Measurements from ENCODE around the gene ALAS1. TPM values are rescaled to one million over a fixed set of nuclear protein-coding genes. Genes with fewer than 3 reads are reported as not detected.
"Not testable (repeated sequence)": the region's sequence is repeated elsewhere in the genome, so short reads cannot be mapped to it uniquely, and the experiment has no call there.

The ALAS1 gene
- 10 to 100 TPM; 35.7 to 37.8 TPM for total RNA-seq

DNA sequence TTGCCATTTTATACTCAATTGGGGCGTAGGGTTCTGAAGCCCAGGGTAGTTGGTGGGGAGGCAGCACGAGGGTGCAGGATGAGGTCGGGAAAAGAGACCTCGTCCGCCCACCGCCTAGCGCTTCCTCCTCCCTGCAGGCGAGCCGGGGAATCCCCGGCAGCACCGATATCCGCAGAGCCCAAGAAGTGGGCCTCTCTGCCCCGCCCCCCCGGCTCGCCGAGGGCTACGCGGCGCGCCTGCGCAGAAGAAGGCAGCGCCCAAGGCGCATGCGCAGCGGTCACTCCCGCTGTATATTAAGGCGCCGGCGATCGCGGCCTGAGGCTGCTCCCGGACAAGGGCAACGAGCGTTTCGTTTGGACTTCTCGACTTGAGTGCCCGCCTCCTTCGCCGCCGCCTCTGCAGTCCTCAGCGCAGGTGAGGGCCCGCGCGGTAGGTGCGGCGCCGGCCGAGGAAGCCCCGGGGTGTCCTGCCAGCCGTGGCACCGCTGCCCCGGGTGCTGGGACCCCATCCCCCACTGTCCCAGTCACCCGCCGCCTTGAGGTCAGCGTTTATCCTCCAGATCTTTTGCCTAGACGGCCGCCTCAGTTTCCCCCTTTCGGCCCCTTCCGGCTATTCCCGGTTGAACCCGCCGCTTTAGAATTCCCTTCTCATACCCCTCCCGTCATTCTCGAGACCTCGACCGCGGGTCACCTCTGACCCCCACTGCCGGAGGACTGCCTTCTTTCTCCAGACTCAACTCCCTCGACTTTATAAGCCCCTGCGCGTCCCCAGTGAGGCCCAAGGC lies at the start of gene ALAS1:
ALAS1 (plus strand) TSS at position 319 of the 784 bp plus-strand sequence. CDS start 1,082 bp downstream, outside the sequence.
- intact Hi-C loops (cut with micrococcal nuclease), result loop anchor here (1.0 kb wide), 5 partner anchors 19 to 256 kb away; partner anchors contain the start of genes PARP3, POC1A and TWF2
- Mint-ChIP-seq H3K27ac (peak within 1 kb of the TSS; percentile 84), H3K4me3 (peak within 1 kb of the TSS; percentile 92), H3K27me3 (ENCODE audit: low read depth) (no peaks in the 10 kb centered on the region), H3K36me3 (ENCODE audit: low read depth) (peaks cover 29% of the 10 kb centered on the region), H3K4me1 (ENCODE audit: low read depth) (peaks cover 56% of the 10 kb centered on the region), H3K9me3 (no peaks in the 10 kb centered on the region)
- CTCF ChIA-PET, result interaction anchor here (1.3 to 1.8 kb wide), 3 partner anchors 22 to 197 kb away, joined by 4 to 14 read pairs (median 5); no protein-coding TSS in a partner anchor
- DNase-seq, result peak; percentile 94

DNA sequence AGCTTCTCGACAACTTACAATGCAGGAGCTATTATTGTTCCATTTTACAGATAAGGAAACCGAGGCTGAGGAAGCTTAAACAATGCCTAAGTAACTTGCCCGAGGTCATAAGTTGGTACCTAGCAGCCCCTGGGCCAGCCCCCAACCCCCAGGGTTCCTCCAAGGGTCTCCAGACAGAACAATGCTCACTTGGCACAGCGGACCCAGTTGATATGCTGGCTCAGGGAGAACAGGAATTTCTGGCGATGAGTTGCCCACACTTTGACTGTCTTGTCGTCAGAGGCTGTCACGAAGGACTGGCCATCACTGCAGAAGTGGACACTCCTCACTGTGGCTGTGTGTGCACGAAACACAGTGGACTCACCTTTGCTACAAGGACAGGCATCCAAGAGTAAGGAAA lies 48.9 kb upstream of the ALAS1 start:
- no peak overlapping the region for H3K4me3 Mint-ChIP-seq
- H3K9me3 Mint-ChIP-seq, result no peaks in the 10 kb centered on the region
- intact Hi-C loops (cut with micrococcal nuclease), result no loop called here
- H3K36me3 Mint-ChIP-seq (ENCODE audit: low read depth), result peaks cover 23% of the 10 kb centered on the region
- peaks cover 14% of the 10 kb centered on the region for H3K4me1 Mint-ChIP-seq (ENCODE audit: low read depth)
- no peaks in the 10 kb centered on the region for H3K27me3 Mint-ChIP-seq (ENCODE audit: low read depth)
- CTCF ChIA-PET, result interaction anchor here (0.8 to 1.4 kb wide), 4 partner anchors 10 to 190 kb away, joined by 3 to 6 read pairs (median 5); no protein-coding TSS in a partner anchor
- no peak overlapping the region for H3K27ac Mint-ChIP-seq
- no peak for DNase-seq

DNA sequence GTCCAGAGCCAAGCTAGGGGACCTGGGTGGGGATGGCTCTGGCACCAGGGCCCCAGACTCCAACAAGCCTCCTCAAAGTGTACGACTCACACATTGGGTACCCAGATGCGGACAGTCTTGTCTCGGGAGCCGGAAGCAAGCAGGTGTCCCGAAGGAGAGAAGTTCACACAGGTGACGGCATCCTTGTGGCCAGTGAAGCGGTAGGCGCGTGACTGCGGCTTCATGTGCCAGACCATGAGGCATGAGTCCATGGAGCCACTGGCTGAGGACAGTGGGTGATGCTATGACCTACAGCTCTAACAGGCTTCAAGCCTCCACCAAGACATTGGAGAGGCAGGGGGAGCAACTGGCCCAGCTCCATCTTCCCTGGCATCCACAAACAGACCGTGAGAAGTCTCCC lies 48.2 kb upstream of the ALAS1 start:
- CTCF ChIA-PET, result no interaction called here

DNA sequence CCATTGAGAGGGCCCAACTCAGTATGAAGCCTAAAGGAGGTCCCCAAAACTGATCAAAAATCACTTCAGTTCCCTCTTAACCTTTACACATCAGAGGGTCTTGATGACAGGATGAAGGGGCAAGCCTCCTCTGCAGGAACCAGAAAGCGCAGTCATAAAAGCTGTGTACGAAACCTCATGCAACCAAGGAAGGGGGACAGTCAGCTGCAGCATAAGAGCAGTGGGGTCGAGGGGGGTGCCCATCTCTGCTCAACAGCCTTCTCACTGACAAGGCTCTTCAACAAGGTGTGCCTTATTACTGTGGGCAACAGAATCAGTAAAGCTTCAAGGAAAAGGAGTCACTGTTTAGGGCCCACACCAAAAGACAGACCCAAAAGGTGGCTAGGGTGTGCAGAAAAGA lies 47.6 kb upstream of the ALAS1 start:
- no peak for DNase-seq
- Mint-ChIP-seq H3K27me3 (ENCODE audit: low read depth) (no peaks in the 10 kb centered on the region), H3K4me3 (no peak overlapping the region), H3K4me1 (ENCODE audit: low read depth) (peaks cover 13% of the 10 kb centered on the region), H3K9me3 (no peaks in the 10 kb centered on the region), H3K36me3 (ENCODE audit: low read depth) (peaks cover 16% of the 10 kb centered on the region), H3K27ac (no peak overlapping the region)
- intact Hi-C loops (cut with micrococcal nuclease), result loop anchor here (5.0 kb wide), 1 partner anchor 67 kb away; no protein-coding TSS in a partner anchor
- CTCF ChIA-PET, result interaction anchor here (0.7 kb wide), 1 partner anchor 189 kb away, joined by 3 read pairs; no protein-coding TSS in a partner anchor

More for the DNA sequence above, 48.2 kb upstream of the ALAS1 start:
- Mint-ChIP-seq H3K27me3 (ENCODE audit: low read depth) (no peaks in the 10 kb centered on the region), H3K36me3 (ENCODE audit: low read depth) (peaks cover 21% of the 10 kb centered on the region), H3K4me3 (no peak overlapping the region), H3K27ac (no peak overlapping the region), H3K9me3 (no peaks in the 10 kb centered on the region), H3K4me1 (ENCODE audit: low read depth) (peaks cover 10% of the 10 kb centered on the region)
- no peak for DNase-seq
- intact Hi-C loops (cut with micrococcal nuclease), result loop anchor here (5.0 kb wide), 1 partner anchor 68 kb away; no protein-coding TSS in a partner anchor

DNA sequence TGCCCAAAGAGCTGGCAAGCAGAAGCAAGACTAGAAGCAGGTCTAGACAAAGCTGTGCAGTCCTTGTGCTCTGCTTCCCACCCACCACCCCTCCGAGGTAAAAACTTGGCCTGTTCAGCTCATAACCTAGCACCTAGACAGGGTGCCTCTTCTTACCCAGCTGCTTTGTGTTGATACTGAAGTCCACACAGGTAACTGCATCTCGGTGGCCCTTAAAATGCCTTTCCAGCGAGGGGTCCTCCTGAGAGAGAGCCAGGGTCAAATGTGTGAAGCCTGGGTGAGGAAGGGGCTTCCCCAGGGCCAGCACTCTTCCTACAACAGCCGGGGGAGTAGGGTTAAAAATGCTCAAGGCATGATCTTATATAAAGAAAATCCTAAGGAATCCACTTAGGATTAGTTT lies 47.1 kb upstream of the ALAS1 start:
- Mint-ChIP-seq H3K36me3 (ENCODE audit: low read depth) (peaks cover 12% of the 10 kb centered on the region), H3K27ac (no peak overlapping the region), H3K4me3 (no peak overlapping the region), H3K27me3 (ENCODE audit: low read depth) (no peaks in the 10 kb centered on the region), H3K9me3 (no peaks in the 10 kb centered on the region), H3K4me1 (ENCODE audit: low read depth) (peaks cover 18% of the 10 kb centered on the region)
- DNase-seq, result no peak
- CTCF ChIA-PET, result interaction anchor here (0.7 kb wide), 1 partner anchor 188 kb away, joined by 3 read pairs; no protein-coding TSS in a partner anchor
- intact Hi-C loops (cut with micrococcal nuclease), result loop anchor here (5.0 kb wide), 1 partner anchor 66 kb away; no protein-coding TSS in a partner anchor

DNA sequence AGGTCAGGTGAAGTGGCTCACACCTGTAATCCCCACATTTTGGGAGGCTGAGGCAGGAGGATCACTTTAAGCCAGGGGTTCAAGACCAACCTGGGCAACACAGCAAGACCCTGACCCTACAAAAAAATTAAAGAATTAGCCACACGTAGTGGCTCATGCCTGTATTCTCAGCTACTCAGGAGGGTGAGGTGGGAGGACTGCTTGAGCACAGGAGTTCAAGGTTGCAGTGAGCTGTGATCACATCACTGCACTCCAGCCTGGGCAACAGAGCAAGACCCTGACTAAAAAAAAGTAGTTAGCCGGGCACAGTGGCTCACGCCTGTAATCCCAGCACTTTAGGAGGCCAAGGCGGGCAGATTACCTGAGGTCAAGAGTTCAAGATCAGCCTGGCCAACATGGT lies 46.0 kb upstream of the ALAS1 start:
- H3K27ac Mint-ChIP-seq; H3K9me3 Mint-ChIP-seq; H3K27me3 Mint-ChIP-seq (ENCODE audit: low read depth); H3K36me3 Mint-ChIP-seq (ENCODE audit: low read depth); H3K4me3 Mint-ChIP-seq; DNase-seq: not testable (repeated sequence)
- peaks cover 18% of the 10 kb centered on the region for H3K4me1 Mint-ChIP-seq (ENCODE audit: low read depth)
- intact Hi-C loops (cut with micrococcal nuclease), result loop anchor here (5.0 kb wide), 1 partner anchor 65 kb away; no protein-coding TSS in a partner anchor
- CTCF ChIA-PET, result interaction anchor here (1.0 to 2.9 kb wide), 2 partner anchors 9 to 98 kb away, joined by 4 to 13 read pairs; no protein-coding TSS in a partner anchor

DNA sequence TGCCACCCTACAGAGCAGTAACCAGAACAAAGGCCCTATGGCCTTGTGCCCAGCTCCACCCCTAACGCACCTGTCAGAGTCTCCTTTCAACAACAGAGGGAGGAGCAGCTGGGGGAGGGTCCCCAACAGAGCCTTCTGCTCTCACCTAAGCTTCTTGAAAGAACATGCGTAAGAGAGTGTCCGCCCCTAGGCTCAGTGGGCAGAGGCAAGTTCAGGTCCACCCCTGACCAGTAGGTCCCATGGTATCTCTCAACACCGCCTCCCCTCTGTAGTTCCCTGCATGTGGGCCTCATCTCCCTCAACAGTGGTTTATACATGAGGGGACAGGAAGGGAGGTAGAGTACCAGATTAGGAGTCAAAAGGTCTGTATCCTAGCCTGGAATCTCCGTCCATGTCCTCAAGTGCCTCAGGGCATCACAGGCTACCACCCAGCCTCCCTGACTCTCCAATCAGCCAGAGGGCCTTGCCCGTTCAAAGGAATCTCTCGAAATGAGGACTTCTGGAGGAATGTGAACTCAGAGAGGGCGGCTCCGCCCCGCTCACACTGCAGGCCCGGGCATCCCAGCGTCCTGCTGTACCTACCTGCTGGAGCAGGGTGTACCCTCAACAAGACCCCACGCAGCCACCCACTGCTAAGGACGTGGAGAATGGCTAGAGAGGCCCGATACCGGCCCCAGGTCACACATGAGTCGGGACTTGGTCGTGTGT lies 44.4 kb upstream of the ALAS1 start:
- H3K27me3 Mint-ChIP-seq (ENCODE audit: low read depth), result no peaks in the 10 kb centered on the region
- H3K4me1 Mint-ChIP-seq (ENCODE audit: low read depth), result peaks cover 18% of the 10 kb centered on the region
- no peaks in the 10 kb centered on the region for H3K9me3 Mint-ChIP-seq
- peaks cover 6% of the 10 kb centered on the region for H3K36me3 Mint-ChIP-seq (ENCODE audit: low read depth)
- H3K4me3 Mint-ChIP-seq, result peak overlapping the region; percentile 91
- H3K27ac Mint-ChIP-seq, result peak overlapping the region; percentile 65
- intact Hi-C loops (cut with micrococcal nuclease), result loop anchor here (1.0 to 5.0 kb wide), 11 partner anchors 45 to 653 kb away; partner anchors contain the start of genes ACY1, ALAS1, DCAF1 and NISCH
- DNase-seq, result peak; percentile 50
- CTCF ChIA-PET, result interaction anchor here (1.2 to 2.9 kb wide), 5 partner anchors 9 to 185 kb away, joined by 3 to 14 read pairs (median 7); partner anchors contain the start of gene DUSP7

DNA sequence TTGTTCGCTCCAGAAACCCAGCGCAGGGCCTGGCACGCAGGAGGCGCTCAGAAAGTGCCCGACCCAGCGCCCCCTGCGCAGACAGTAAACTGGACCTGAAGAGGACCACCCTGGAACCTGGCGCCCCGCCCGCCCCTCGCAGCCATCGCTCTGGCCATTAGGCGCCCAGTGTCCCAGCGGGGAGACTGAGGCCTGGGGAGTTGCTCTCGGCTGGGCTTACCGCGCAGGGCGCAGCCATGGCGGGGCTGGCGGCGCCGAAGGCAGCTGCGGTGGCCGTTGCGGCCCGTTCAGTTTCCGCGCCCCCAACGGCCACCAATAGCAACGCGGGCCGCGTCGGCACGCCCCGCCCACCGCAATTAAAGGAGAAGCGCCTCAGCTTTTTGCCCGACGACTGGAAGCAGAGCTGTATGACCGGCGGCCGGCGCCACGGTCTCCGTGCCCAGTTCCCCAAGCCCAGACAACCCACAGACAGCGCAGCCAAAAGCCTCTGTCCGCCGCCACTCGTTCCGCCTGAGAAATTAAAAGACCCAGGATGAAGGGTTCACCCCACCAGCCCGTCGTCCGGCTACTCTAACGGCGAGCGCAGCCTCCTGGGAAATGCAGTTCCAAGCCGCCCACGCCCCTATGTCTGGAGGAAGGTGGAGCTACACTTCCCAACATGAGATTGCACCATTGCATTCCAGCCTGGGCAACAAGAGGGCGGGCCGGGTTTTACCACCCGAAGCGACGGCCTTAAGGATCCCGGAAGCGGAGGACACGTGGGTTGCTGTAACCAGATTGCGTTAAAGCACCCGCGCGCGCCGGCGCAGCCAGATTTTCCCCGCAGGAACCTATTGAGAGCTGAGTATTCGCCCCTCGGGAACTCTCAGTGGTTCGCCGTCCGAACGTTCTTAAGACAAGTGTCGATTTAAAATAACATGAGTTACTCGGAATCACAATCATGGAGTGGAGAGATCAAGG lies 43.5 kb upstream of the ALAS1 start, which contains the start of gene POC1A:
POC1A (minus strand) TSS at position 289 of the 960 bp plus-strand sequence; CDS start at position 238, 51 bp downstream.
- Mint-ChIP-seq H3K27ac (peak within 1 kb of the TSS; percentile 92), H3K4me3 (peak within 1 kb of the TSS; percentile 91), H3K4me1 (ENCODE audit: low read depth) (peaks cover 18% of the 10 kb centered on the region), H3K9me3 (no peaks in the 10 kb centered on the region), H3K36me3 (ENCODE audit: low read depth) (peaks cover 3% of the 10 kb centered on the region), H3K27me3 (ENCODE audit: low read depth) (no peaks in the 10 kb centered on the region)
- intact Hi-C loops (cut with micrococcal nuclease), result loop anchor here (1.0 to 5.0 kb wide), 11 partner anchors 44 to 654 kb away; partner anchors contain the start of genes ACY1, ALAS1, DCAF1 and NISCH
- peak; percentile 96 for DNase-seq
- CTCF ChIA-PET, result interaction anchor here (1.2 to 2.9 kb wide), 6 partner anchors 10 to 185 kb away, joined by 3 to 14 read pairs (median 6); partner anchors contain the start of gene DUSP7

DNA sequence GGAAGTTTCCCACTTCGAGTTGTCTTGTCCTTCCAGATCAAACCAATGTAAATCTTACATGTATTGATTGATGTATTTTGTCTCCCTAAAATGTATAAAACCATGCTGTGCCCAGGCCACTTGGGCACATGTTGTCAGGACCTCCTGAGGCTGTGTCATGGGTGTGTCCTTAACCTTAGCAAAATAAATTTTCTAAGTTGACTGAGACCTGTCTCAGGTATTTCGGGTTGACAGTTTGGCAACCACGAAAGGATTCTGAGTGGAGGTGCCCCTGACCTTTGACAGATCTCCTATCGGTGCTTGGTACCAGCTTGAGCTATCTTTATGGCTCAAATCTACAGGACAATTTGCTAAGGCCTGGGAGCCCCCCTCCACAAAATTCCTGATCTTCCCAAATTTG lies 42.0 kb upstream of the ALAS1 start:
- CTCF ChIA-PET, result interaction anchor here (1.6 to 1.7 kb wide), 2 partner anchors 11 to 99 kb away, joined by 4 to 6 read pairs; partner anchors contain the start of gene DUSP7
- Mint-ChIP-seq H3K9me3 (no peaks in the 10 kb centered on the region), H3K4me1 (ENCODE audit: low read depth) (peaks cover 18% of the 10 kb centered on the region), H3K4me3 (peak overlapping the region; percentile 91), H3K27me3 (ENCODE audit: low read depth) (no peaks in the 10 kb centered on the region), H3K27ac (peak overlapping the region; percentile 69), H3K36me3 (ENCODE audit: low read depth) (no peaks in the 10 kb centered on the region)
- no peak for DNase-seq
- intact Hi-C loops (cut with micrococcal nuclease), result loop anchor here (2.0 kb wide), 3 partner anchors 123 to 299 kb away; partner anchors contain the start of genes NISCH, RPL29, TNNC1 and WDR82

DNA sequence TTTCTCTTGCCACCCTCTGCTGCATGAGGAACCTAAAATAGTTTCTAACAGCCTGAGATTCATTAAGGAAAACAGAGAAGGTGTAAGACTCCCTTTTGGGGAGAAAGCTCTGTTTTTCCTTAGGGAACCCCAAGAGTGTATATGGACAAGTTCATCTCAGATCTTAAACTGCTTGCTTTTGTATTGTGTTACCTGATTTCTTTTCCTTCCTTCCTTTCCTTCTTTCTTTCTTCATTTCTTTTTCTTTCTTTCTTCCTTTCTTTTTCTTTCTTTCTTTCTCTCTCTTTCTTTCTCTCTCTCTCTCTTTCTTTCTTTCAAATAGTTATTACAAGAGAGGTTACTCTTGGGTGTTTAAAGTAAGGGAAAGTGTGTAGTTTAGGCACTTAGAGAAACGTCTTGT lies 38.5 kb upstream of the ALAS1 start:
- Mint-ChIP-seq H3K4me3 (no peak overlapping the region), H3K27ac (no peak overlapping the region), H3K36me3 (ENCODE audit: low read depth) (no peaks in the 10 kb centered on the region)

More for the DNA sequence above, 38.5 kb upstream of the ALAS1 start:
- Mint-ChIP-seq H3K4me1 (ENCODE audit: low read depth) (peaks cover 8% of the 10 kb centered on the region), H3K9me3 (no peaks in the 10 kb centered on the region), H3K27me3 (ENCODE audit: low read depth) (no peaks in the 10 kb centered on the region)
- CTCF ChIA-PET, result interaction anchor here (0.5 to 1.6 kb wide), 3 partner anchors 11 to 493 kb away, joined by 3 to 6 read pairs (median 3); no protein-coding TSS in a partner anchor
- intact Hi-C loops (cut with micrococcal nuclease), result no loop called here
- DNase-seq, result no peak
